H1 (cell line): Measurements from ENCODE around the gene SURF2. TPM values are rescaled to one million over a fixed set of nuclear protein-coding genes. Genes with fewer than 3 reads are reported as not detected.

Experiments used
- CTCF ChIA-PET: fragments of 300-600 bp; sonication (Branson Sonifier 250); formaldehyde crosslinking; loops from one replicate; lab custom pipeline; 2021; ENCODE audit not compliant: partially characterized antibody; lab: Charles Lee
- POLR2A ChIA-PET: fragments of 300-600 bp; sonication (Branson Sonifier 250); formaldehyde crosslinking; loops from one replicate; lab custom pipeline; 2021; ENCODE audit warnings: inconsistent platforms; ENCODE audit not compliant: partially characterized antibody; lab: Charles Lee
- DNase-seq, 2 experiments: peaks; one replicate each; pipeline versions ENCODE4 v3.0.0 to v3.0.0-alpha.2; 2010 to 2022; ENCODE audit warnings: low spot score in 2 of 2, low read depth in 1 of 2, mixed read lengths in 1 of 2
- FAIRE-seq: peaks from 2 replicates; lab custom pipeline; 2011; peaks lifted over from hg19 to GRCh38; lab: Jason Lieb, UNC
- H2AFZ ChIP-seq: 2 replicates; pipeline ENCODE4 v1.8.1; 2012; ENCODE audit warnings: low read length, inconsistent platforms
- H2AK5ac ChIP-seq: 2 replicates; pipeline ENCODE4 v1.6.1; 2013; ENCODE audit warnings: low read depth, low read length
- H2BK120ac ChIP-seq: replicated peaks from 2 replicates; pipeline ENCODE3; 2013; ENCODE audit warnings: low read depth, low read length, inconsistent platforms
- H2BK12ac ChIP-seq: 2 replicates; pipeline ENCODE4 v1.6.1; 2013; ENCODE audit warnings: low read depth, low read length
- H2BK15ac ChIP-seq: 2 replicates; pipeline ENCODE4 v1.6.1; 2013; ENCODE audit warnings: low read length
- H2BK20ac ChIP-seq: 2 replicates; pipeline ENCODE4 v1.6.1; 2013; ENCODE audit warnings: low read length
- H2BK5ac ChIP-seq: 2 replicates; pipeline ENCODE4 v1.6.1; 2013; ENCODE audit warnings: low read depth, low read length
- H3K14ac ChIP-seq: 2 replicates; pipeline ENCODE4 v1.6.1; 2013; ENCODE audit warnings: inconsistent platforms; ENCODE audit not compliant: insufficient read length
- H3K18ac ChIP-seq: 2 replicates; pipeline ENCODE4 v1.6.1; 2013; ENCODE audit warnings: low read length; ENCODE audit errors: extremely low read depth
- H3K23ac ChIP-seq: 2 replicates; pipeline ENCODE4 v1.6.1; 2013; ENCODE audit warnings: inconsistent platforms; ENCODE audit not compliant: insufficient read length
- H3K23me2 ChIP-seq: 2 replicates; pipeline ENCODE4 v1.6.1; 2013; ENCODE audit warnings: low read depth, low read length
- H3K27ac ChIP-seq: 2 replicates; pipeline ENCODE4 v1.6.1; 2011; ENCODE audit warnings: low read depth, low read length, inconsistent platforms
- H3K27me3 ChIP-seq, 4 experiments: replicated peaks in 1 of 4; 1 replicate in 1 of 4; 2 replicates in 3 of 4; pipeline versions ENCODE4 v1.6.1 to v1.8.1; 2011 to 2013; ENCODE audit warnings: low read length in 3 of 4, mild to moderate bottlenecking in 3 of 4, inconsistent platforms in 2 of 4, mixed read lengths in 2 of 4, moderate library complexity in 1 of 4; ENCODE audit not compliant: control insufficient read depth in 3 of 4, insufficient read depth in 3 of 4; ENCODE audit errors: extremely low read depth in 1 of 4
- H3K36me3 ChIP-seq, 4 experiments: 2 replicates each; pipeline versions ENCODE4 v1.6.1 to v1.8.1; 2011 to 2013; ENCODE audit warnings: mild to moderate bottlenecking in 4 of 4, low read length in 3 of 4, moderate library complexity in 2 of 4, control low read depth in 1 of 4, inconsistent platforms in 1 of 4; ENCODE audit not compliant: insufficient read depth in 4 of 4, control insufficient read depth in 2 of 4
- H3K4ac ChIP-seq: replicated peaks from 2 replicates; pipeline ENCODE3; 2013; ENCODE audit warnings: low read length, low read depth, mixed read lengths, inconsistent platforms; ENCODE audit not compliant: insufficient read length
- H3K4me1 ChIP-seq, 4 experiments: replicated peaks in 1 of 4; 1 replicate in 1 of 4; 2 replicates in 3 of 4; pipeline versions ENCODE4 v1.6.1 to v1.8.1; 2011 to 2013; ENCODE audit warnings: low read length in 3 of 4, inconsistent platforms in 2 of 4, mixed read lengths in 1 of 4; ENCODE audit not compliant: insufficient read depth in 4 of 4, control insufficient read depth in 3 of 4
- H3K4me2 ChIP-seq, 2 experiments: 2 replicates each; pipeline versions ENCODE4 v1.6.1 to v1.8.1; 2011 to 2013; ENCODE audit warnings: low read depth in 2 of 2, low read length in 2 of 2, control low read depth in 1 of 2, inconsistent platforms in 1 of 2, mild to moderate bottlenecking in 1 of 2; ENCODE audit not compliant: insufficient read depth in 1 of 2
- H3K4me3 ChIP-seq, 4 experiments: fragments of 200-600, 300-600 bp in 1 of 4; sonication (generic), shearing (Covaris generic), sonication (Bioruptor Twin) in 1 of 4; 2 replicates each; pipeline versions ENCODE4 v1.5.1 to v1.8.1; 2011 to 2016; ENCODE audit warnings: low read length in 4 of 4, low read depth in 3 of 4, control low read depth in 2 of 4, inconsistent platforms in 2 of 4, mild to moderate bottlenecking in 2 of 4, mixed read lengths in 1 of 4, moderate library complexity in 1 of 4; ENCODE audit not compliant: insufficient read depth in 2 of 4; ENCODE audit errors: extremely low read depth in 1 of 4
- H3K56ac ChIP-seq: replicated peaks from 2 replicates; pipeline ENCODE3; 2013; ENCODE audit warnings: low read depth, mild to moderate bottlenecking, mixed read lengths, low read length, inconsistent platforms; ENCODE audit not compliant: insufficient read length
- H3K79me1 ChIP-seq: 2 replicates; pipeline ENCODE4 v1.6.1; 2013; ENCODE audit warnings: low read depth, low read length, control low read depth
- H3K79me2 ChIP-seq, 2 experiments: 2 replicates each; pipeline versions ENCODE4 v1.6.1 to v1.8.1; 2012 to 2013; ENCODE audit warnings: low read length in 2 of 2, mild to moderate bottlenecking in 2 of 2, inconsistent platforms in 1 of 2; ENCODE audit not compliant: insufficient read depth in 2 of 2, control insufficient read depth in 1 of 2
- H3K9ac ChIP-seq, 4 experiments: replicated peaks in 1 of 4; 1 replicate in 1 of 4; 2 replicates in 3 of 4; pipeline versions ENCODE4 v1.6.1 to v1.8.1; 2011 to 2013; ENCODE audit warnings: low read depth in 3 of 4, low read length in 3 of 4, control low read depth in 2 of 4, mild to moderate bottlenecking in 2 of 4, moderate library complexity in 2 of 4, inconsistent platforms in 1 of 4; ENCODE audit errors: extremely low read depth in 1 of 4
- H3K9me3 ChIP-seq, 2 experiments: 2 replicates each; pipeline versions ENCODE4 v1.6.1 to v1.8.1; 2012 to 2013; ENCODE audit warnings: mild to moderate bottlenecking in 2 of 2, moderate library complexity in 2 of 2, control low read depth in 1 of 2, inconsistent platforms in 1 of 2, low read depth in 1 of 2, low read length in 1 of 2, mixed read lengths in 1 of 2; ENCODE audit not compliant: insufficient read depth in 2 of 2
- H4K20me1 ChIP-seq, 2 experiments: replicated peaks in 1 of 2; 2 replicates each; pipeline versions ENCODE3 to v1.8.1; 2011 to 2013; ENCODE audit warnings: inconsistent platforms in 2 of 2, low read length in 2 of 2, mild to moderate bottlenecking in 1 of 2; ENCODE audit not compliant: insufficient read depth in 2 of 2, control insufficient read depth in 1 of 2
- H4K5ac ChIP-seq: 2 replicates; pipeline ENCODE4 v1.6.1; 2013; ENCODE audit warnings: low read length, low read depth, mixed read lengths, inconsistent platforms; ENCODE audit not compliant: insufficient read length
- H4K8ac ChIP-seq: 2 replicates; pipeline ENCODE4 v1.8.0; 2013; ENCODE audit warnings: mild to moderate bottlenecking, moderate library complexity, low read length, inconsistent platforms; ENCODE audit not compliant: insufficient read depth; ENCODE audit errors: extremely low read depth
- H4K91ac ChIP-seq: replicated peaks from 2 replicates; pipeline ENCODE3; 2013; ENCODE audit warnings: low read length, mixed read lengths, inconsistent platforms; ENCODE audit not compliant: insufficient read length
- BACH1 ChIP-seq: IDR thresholded peaks from 2 replicates; pipeline ENCODE4 v1.6.1; 2012; ENCODE audit warnings: low read length, improper control_type of control experiment
- CBX8 ChIP-seq: fragments of 300-800, 300-1000 bp; sonication (generic); IDR thresholded peaks from 2 replicates; pipeline ENCODE4 v1.7.1; 2016; ENCODE audit warnings: low read depth, low read length, borderline replicate concordance
- CTBP2 ChIP-seq: IDR thresholded peaks from 2 replicates; pipeline ENCODE4 v1.7.0; 2011; ENCODE audit warnings: borderline replicate concordance, mild to moderate bottlenecking, moderate library complexity, mixed read lengths, low read length; ENCODE audit not compliant: insufficient read depth, insufficient read length
- JUN ChIP-seq: IDR thresholded peaks from 2 replicates; pipeline ENCODE4 v1.6.1; 2011; ENCODE audit warnings: low read depth, mild to moderate bottlenecking, improper control_type of control experiment, low read length
- RFX5 ChIP-seq: IDR thresholded peaks from 2 replicates; pipeline ENCODE4 v1.6.1; 2011; ENCODE audit warnings: low read depth, low read length, improper control_type of control experiment, borderline replicate concordance
- TCF12 ChIP-seq: IDR thresholded peaks from 2 replicates; pipeline ENCODE4 v1.6.1; 2011; ENCODE audit warnings: low read depth, mild to moderate bottlenecking, low read length
- ZNF274 ChIP-seq: IDR thresholded peaks from 2 replicates; pipeline ENCODE4 v1.7.0; 2012; ENCODE audit warnings: low read length, borderline replicate concordance; ENCODE audit errors: extremely low read depth
- WGBS, 2 experiments: shearing (Covaris generic) in 1 of 2; methylation state at CpG; one replicate each; pipeline versions ENCODE4 v1.1.6 to v1.1.7; 2013 to 2015; ENCODE audit warnings: low lambda C conversion rate in 2 of 2, mixed read lengths in 2 of 2, inconsistent platforms in 1 of 2, low coverage in 1 of 2, missing lambda C conversion rate in 1 of 2; ENCODE audit not compliant: insufficient replicate concordance in 2 of 2, insufficient coverage in 1 of 2, insufficient read length in 1 of 2; ENCODE audit errors: extremely low coverage in 1 of 2, missing lambda C conversion rate in 1 of 2; 5-methylcytosine and 5-hydroxymethylcytosine counted together
- polyA plus RNA-seq, 7 experiments: library from polyadenylated mRNA; depleted of rRNA in 3 of 7; stranded (reverse) in 5 of 7; unstranded in 2 of 7; fragments of >200 nt in 5 of 7; fragments of 200-250 nt in 2 of 7; gene quantifications; 1 replicate in 5 of 7; 2 replicates in 1 of 7; 4 replicates in 1 of 7; pipeline versions ENCODE4 v1.2.1 to v1.2.3, GENCODE V29; 2011 to 2013; ENCODE audit warnings: missing spikeins in 2 of 7, mixed read lengths in 2 of 7
- total RNA-seq: library from RNA; stranded (reverse); fragmentation: NEBNext Ultra II Directional; extraction: Animal tissue kit (Norgen Biotek cat#: 25700); gene quantifications from 2 replicates; pipeline ENCODE4 v1.2.1, GENCODE V29; 2021
- TF ChIP-seq, protein P1 (sequence below), 3 experiments: IDR thresholded peaks; 1 replicate in 2 of 3; 2 replicates in 1 of 3; pipeline versions ENCODE4 v1.5.1 to v1.6.1; 2011; ENCODE audit warnings: low read length in 3 of 3, mild to moderate bottlenecking in 3 of 3, inconsistent platforms in 2 of 3, low read depth in 1 of 3, moderate library complexity in 1 of 3; ENCODE audit not compliant: insufficient read depth in 1 of 3; ENCODE audit errors: control extremely low read depth in 1 of 3
- TF ChIP-seq, protein P2 (sequence below): IDR thresholded peaks from 2 replicates; pipeline ENCODE4 v1.6.1; 2012; ENCODE audit warnings: low read length, inconsistent platforms

The SURF2 gene
- total and polyA plus RNA-seq, 2 of the 8 experiments (the other 6 are each of a cell fraction or from before 2014, with no cell fraction given): 36.6 to 37.7 TPM

DNA sequence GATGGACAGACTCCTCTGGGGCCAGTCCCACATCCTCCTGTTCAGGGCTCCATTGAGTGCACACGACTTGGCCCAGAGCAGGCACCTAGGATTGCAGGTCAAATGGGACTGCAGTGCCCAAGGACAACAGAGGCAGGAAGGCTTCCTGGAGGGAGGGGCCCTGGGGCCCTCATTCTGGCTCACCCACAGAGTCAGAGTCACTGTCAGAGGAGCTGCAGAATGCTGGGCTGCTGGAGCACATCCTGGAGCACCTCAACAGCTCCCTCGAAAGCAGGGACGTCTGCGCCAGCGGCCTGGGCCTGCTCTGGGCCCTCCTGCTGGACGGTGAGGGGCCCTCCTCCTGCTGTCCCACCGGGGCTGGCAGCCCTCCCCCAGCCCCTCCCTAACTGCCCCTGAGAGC lies 46.3 kb downstream of the SURF2 start:
- H3K14ac ChIP-seq: no peak overlapping the region
- no peak overlapping the region for H3K4ac ChIP-seq
- H3K79me1 ChIP-seq: no peaks in the 10 kb centered on the region
- no peak overlapping the region for H3K4me3 ChIP-seq
- no peak overlapping the region for H2BK5ac ChIP-seq
- H2AFZ ChIP-seq: no peak overlapping the region
- H3K9ac ChIP-seq: no peak overlapping the region
- H3K27me3 ChIP-seq: no peaks in the 10 kb centered on the region
- H3K79me2 ChIP-seq: no peaks in the 10 kb centered on the region
- H2BK120ac ChIP-seq: no peak overlapping the region
- H2AK5ac ChIP-seq: no peak overlapping the region
- H2BK20ac ChIP-seq: no peak overlapping the region
- no peak for DNase-seq
- H3K23me2 ChIP-seq: no peaks in the 10 kb centered on the region
- peaks cover 9 to 16% (median 14%) of the 10 kb centered on the region in 4 experiments; a peak in 6 of 8 replicates for H3K36me3 ChIP-seq
- FAIRE-seq: no peak
- WGBS, 2 experiments: 83% methylated on average over 6 of the region's 7 CpGs; no CpG with 5 or more reads in 1 of the 2 experiments
- no peak overlapping the region for H4K91ac ChIP-seq
- H3K18ac ChIP-seq: no peak overlapping the region
- H4K20me1 ChIP-seq: peaks cover 13 to 18% of the 10 kb centered on the region in 2 experiments
- H2BK12ac ChIP-seq: no peak overlapping the region
- no peaks in the 10 kb centered on the region for H3K4me1 ChIP-seq
- H4K8ac ChIP-seq: 0 out of 2 replicates have a peak overlapping the region, but pooled peaks have one; percentile 14
- H3K23ac ChIP-seq: no peak overlapping the region
- H3K4me2 ChIP-seq: no peak overlapping the region
- H3K27ac ChIP-seq: no peak overlapping the region
- H3K56ac ChIP-seq: no peak overlapping the region
- no peak overlapping the region for H4K5ac ChIP-seq
- ChIA-PET POLR2A (interaction anchor here (0.9 to 5.6 kb wide), 8 partner anchors 8 to 49 kb away, joined by 3 to 31 read pairs (median 4); no protein-coding TSS in a partner anchor), CTCF (interaction anchor here (0.7 to 4.6 kb wide), 18 partner anchors 7 to 214 kb away, joined by 3 to 32 read pairs (median 5); partner anchors contain the start of genes ADAMTS13, SURF1 and SURF2)
- no peaks in the 10 kb centered on the region for H3K9me3 ChIP-seq
- no peak overlapping the region for H2BK15ac ChIP-seq
- TF ChIP-seq BACH1: no peak
- TF ChIP-seq TCF12: no peak
- TF ChIP-seq, protein P1, sequence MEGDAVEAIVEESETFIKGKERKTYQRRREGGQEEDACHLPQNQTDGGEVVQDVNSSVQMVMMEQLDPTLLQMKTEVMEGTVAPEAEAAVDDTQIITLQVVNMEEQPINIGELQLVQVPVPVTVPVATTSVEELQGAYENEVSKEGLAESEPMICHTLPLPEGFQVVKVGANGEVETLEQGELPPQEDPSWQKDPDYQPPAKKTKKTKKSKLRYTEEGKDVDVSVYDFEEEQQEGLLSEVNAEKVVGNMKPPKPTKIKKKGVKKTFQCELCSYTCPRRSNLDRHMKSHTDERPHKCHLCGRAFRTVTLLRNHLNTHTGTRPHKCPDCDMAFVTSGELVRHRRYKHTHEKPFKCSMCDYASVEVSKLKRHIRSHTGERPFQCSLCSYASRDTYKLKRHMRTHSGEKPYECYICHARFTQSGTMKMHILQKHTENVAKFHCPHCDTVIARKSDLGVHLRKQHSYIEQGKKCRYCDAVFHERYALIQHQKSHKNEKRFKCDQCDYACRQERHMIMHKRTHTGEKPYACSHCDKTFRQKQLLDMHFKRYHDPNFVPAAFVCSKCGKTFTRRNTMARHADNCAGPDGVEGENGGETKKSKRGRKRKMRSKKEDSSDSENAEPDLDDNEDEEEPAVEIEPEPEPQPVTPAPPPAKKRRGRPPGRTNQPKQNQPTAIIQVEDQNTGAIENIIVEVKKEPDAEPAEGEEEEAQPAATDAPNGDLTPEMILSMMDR (IDR thresholded peaks at IDR 0.05; ENCODE audit: control extremely low read depth in 1 of 3, insufficient read depth in 1 of 3, low read depth in 1 of 3, low read length in 3 of 3): no peak
- no peak for TF ChIP-seq CBX8
- no peak for TF ChIP-seq RFX5
- TF ChIP-seq ZNF274: no peak
- TF ChIP-seq CTBP2: no peak
- TF ChIP-seq, protein P2, sequence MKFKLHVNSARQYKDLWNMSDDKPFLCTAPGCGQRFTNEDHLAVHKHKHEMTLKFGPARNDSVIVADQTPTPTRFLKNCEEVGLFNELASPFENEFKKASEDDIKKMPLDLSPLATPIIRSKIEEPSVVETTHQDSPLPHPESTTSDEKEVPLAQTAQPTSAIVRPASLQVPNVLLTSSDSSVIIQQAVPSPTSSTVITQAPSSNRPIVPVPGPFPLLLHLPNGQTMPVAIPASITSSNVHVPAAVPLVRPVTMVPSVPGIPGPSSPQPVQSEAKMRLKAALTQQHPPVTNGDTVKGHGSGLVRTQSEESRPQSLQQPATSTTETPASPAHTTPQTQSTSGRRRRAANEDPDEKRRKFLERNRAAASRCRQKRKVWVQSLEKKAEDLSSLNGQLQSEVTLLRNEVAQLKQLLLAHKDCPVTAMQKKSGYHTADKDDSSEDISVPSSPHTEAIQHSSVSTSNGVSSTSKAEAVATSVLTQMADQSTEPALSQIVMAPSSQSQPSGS: no peak
- TF ChIP-seq JUN: no peak
